Thoracic aorta (tissue), 2 donors: Measurements from ENCODE around the gene WWTR1. TPM values are rescaled to one million over a fixed set of nuclear protein-coding genes. Genes with fewer than 3 reads are reported as not detected.

ENCODE experiments used
- ATAC-seq: fragments of 150-250 bp; one replicate; pipeline ENCODE4 v1.8.0; 2017; ENCODE audit warnings: low read depth; ENCODE audit not compliant: insufficient number of reproducible peaks, low FRiP score
- DNase-seq: peaks from one replicate; pipeline ENCODE4 v3.0.0-alpha.2; 2020; ENCODE audit warnings: low spot score
- H3K27ac ChIP-seq, 2 donors: fragments of 200-600 bp; sonication (generic); 1 replicate in 1 of 2; 2 replicates in 1 of 2; pipeline ENCODE4 v1.5.1; 2016; ENCODE audit warnings: mild to moderate bottlenecking in 2 of 2, moderate library complexity in 2 of 2
- H3K27me3 ChIP-seq: fragments of 200-600 bp; sonication (generic); replicated peaks from 2 replicates; pipeline ENCODE4 v1.6.0; 2016; ENCODE audit warnings: mild to moderate bottlenecking; ENCODE audit not compliant: insufficient read depth
- H3K36me3 ChIP-seq: fragments of 200-600 bp; sonication (generic); one replicate; pipeline ENCODE4 v1.5.1; 2016
- H3K4me1 ChIP-seq, 2 donors: fragments of 200-600 bp; sonication (generic); 1 replicate in 1 of 2; 2 replicates in 1 of 2; pipeline versions ENCODE4 v1.5.1 to v1.6.0; 2016; ENCODE audit warnings: low read depth in 2 of 2, mild to moderate bottlenecking in 1 of 2; ENCODE audit not compliant: control insufficient read depth in 1 of 2
- H3K4me3 ChIP-seq: fragments of 200-600 bp; sonication (generic); 2 replicates; pipeline ENCODE4 v1.5.1; 2016; ENCODE audit warnings: mild to moderate bottlenecking
- H3K9me3 ChIP-seq: fragments of 200-600 bp; sonication (generic); 2 replicates; pipeline ENCODE4 v1.5.1; 2016
- CTCF ChIP-seq: fragments of 200-600 bp; sonication (generic); IDR thresholded peaks from one replicate; pipeline ENCODE4 v1.5.1; 2019; ENCODE audit warnings: antibody characterized with exemption
- total RNA-seq, 2 donors: library from RNA; depleted of rRNA; stranded (reverse); fragments of >200 nt; gene quantifications; one replicate each; pipeline versions ENCODE4 v1.1.0 to v1.2.3, GENCODE V29; 2016

WWTR1 gene
- total RNA-seq, 2 donors from 2014 or later, result 135 to 243 TPM

GRCh38 chr3:149516920-149517319 lies 140.9 kb downstream of the WWTR1 start:
- Histone ChIP-seq H3K9me3 (no peaks in the 10 kb centered on the region), H3K4me1 (peaks cover 0 to 9% of the 10 kb centered on the region in 2 donors), H3K4me3 (no peak overlapping the region), H3K27ac (no peak overlapping the region), H3K27me3 (no peaks in the 10 kb centered on the region), H3K36me3 (no peaks in the 10 kb centered on the region)
- ATAC-seq (no peak), DNase-seq (no peak)
- TF ChIP-seq CTCF, result no peak

DNA sequence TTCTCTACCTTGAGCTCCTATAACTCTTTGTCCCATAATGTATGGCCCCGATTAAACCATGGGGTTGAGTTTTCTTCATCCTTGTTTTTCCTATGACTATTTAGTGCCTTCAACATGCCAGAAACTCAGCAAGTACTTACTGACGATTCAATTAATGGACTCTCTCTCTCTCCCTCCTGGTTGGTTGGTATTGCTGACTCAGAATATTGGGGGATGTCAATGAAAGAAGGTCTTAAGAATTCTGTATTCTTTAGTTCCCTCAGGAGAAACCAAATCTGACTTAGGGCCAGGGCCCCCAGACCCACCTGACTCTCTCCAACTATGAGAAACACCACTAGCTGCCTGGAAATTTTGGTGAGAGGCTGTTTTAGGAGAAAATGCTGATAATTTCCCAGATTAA lies 142.6 kb downstream of the WWTR1 start:
- H3K4me1 ChIP-seq, result peaks cover 0 to 9% of the 10 kb centered on the region in 2 donors
- H3K27ac ChIP-seq, result no peak overlapping the region
- H3K27me3 ChIP-seq, result no peaks in the 10 kb centered on the region
- ATAC-seq (no peak), DNase-seq (no peak)
- H3K4me3 ChIP-seq, result no peak overlapping the region
- TF ChIP-seq CTCF, result no peak
- no peaks in the 10 kb centered on the region for H3K36me3 ChIP-seq
- no peaks in the 10 kb centered on the region for H3K9me3 ChIP-seq

DNA sequence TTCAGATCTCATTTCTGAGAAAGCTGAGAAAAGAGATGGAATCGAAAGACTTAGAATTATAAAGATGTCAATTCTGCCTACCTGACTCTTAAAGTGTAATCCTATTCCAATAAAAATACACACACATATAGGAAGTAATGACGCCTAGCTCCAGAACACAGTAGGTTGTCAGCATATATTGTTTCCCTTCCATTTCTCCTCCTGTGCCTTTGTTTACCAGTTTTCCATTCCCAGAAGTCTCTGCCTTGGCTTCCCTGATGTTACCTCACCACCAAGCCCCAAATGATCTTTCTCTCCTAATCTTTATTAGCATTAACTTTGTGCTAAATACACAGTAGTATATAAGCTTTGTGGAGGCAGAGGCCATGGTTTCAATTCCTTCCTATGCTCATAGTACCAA lies 143.4 kb downstream of the WWTR1 start:
- H3K4me1 ChIP-seq, result peaks cover 0 to 10% of the 10 kb centered on the region in 2 donors
- no peaks in the 10 kb centered on the region for H3K9me3 ChIP-seq
- H3K27me3 ChIP-seq, result no peaks in the 10 kb centered on the region
- no peak overlapping the region for H3K4me3 ChIP-seq
- H3K27ac ChIP-seq, result no peak overlapping the region
- no peak for DNase-seq
- H3K36me3 ChIP-seq, result no peaks in the 10 kb centered on the region
- no peak for TF ChIP-seq CTCF
- no peak for ATAC-seq

- TF ChIP-seq CTCF, result peak; percentile 71
- Histone ChIP-seq H3K9me3 (no peaks in the 10 kb centered on the region), H3K36me3 (no peaks in the 10 kb centered on the region), H3K27ac (no peak overlapping the region), H3K4me3 (peak overlapping the region; percentile 15), H3K4me1 (peaks cover 10 to 30% of the 10 kb centered on the region in 2 donors), H3K27me3 (no peaks in the 10 kb centered on the region)
- ATAC-seq, result no peak
- no peak for DNase-seq
Observed at GRCh38 chr3:149512073-149512782, 145.6 kb downstream of the WWTR1 start.

GRCh38 chr3:149511040-149511626 lies 146.7 kb downstream of the WWTR1 start:
- Histone ChIP-seq H3K27me3 (no peaks in the 10 kb centered on the region), H3K9me3 (no peaks in the 10 kb centered on the region)

More at GRCh38 chr3:149511040-149511626, 146.7 kb downstream of the WWTR1 start:
- Histone ChIP-seq H3K4me1 (peaks cover 20 to 41% of the 10 kb centered on the region in 2 donors), H3K4me3 (no peak overlapping the region), H3K36me3 (no peaks in the 10 kb centered on the region), H3K27ac (no peak overlapping the region)
- DNase-seq, result no peak
- ATAC-seq, result no peak
- TF ChIP-seq CTCF, result no peak
